Dedifferentiated amniotic fluid mesenchymal stem cell (primary cell): Measurements from ENCODE around the gene IGSF23.
"Not testable (repeated sequence)": the region's sequence is repeated elsewhere in the genome, so short reads cannot be mapped to it uniquely, and the experiment has no call there.

Experiments used
- DNase-seq: peaks from one replicate; pipeline ENCODE4 v3.0.0-alpha.2; 2016; ENCODE audit errors: extremely low spot score

The IGSF23 gene

DNA sequence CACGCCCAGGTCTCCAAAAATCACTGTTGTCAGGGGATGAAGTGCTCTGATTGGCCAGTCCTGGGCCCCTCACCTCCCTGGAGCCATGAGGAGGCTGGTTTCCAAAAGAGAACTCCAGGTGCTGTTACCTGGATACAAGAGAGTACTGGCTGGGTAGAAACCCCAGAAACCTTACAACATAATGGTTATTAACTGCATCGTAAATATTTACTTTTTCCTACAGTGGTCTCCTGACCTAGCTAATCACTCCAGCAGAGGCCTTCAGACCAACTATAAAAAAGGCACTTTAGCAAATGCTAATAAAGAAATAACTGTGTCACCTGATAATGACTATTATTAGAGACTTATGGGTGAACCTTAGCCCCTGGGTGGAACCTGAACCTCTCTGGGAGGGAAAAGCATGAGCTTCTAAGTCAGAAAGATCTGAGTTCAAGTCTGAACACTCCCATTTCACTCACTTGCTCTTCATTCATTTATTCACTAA is 1.5 kb upstream of the IGSF23 start:
- no peak for DNase-seq

DNA sequence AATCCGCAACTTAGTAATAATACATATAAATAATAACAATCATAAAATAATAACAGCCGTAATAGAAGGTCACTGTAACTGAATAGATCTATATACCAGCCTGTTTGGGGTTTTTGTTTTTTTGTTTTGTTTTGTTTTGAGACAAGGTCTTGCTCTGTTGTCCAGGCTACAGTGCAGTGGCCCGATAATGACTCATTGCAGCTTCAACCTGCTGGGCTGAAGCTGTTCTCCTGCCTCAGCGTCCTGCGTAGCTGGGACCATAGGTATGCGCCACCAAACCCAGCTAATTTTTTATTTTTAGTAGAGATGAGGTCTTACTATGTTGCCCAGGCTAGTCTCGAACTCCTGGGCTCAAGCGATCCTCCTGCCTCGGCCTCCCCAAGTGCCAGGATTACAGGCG is 950 bp downstream of the IGSF23 start:
- DNase-seq, result no peak

DNA sequence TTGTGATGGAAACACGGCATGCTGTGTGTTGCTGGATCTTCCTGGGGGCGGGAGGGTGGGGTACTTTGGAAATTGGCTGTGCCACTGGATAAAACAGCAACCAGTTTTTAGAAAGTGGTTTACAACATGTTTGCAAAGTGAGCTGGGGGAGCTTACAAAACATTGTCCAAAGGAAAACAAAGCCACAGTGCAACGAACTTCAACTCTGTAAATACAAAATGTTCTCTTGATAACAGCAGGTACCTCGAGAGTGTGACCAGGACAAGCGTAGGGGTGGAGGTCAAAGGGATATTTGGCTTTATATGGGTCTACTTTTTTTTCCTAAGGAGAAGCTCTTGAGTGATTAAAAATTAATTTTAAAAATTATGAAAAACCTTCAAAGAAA is 2.5 kb downstream of the IGSF23 start:
- no peak for DNase-seq

DNA sequence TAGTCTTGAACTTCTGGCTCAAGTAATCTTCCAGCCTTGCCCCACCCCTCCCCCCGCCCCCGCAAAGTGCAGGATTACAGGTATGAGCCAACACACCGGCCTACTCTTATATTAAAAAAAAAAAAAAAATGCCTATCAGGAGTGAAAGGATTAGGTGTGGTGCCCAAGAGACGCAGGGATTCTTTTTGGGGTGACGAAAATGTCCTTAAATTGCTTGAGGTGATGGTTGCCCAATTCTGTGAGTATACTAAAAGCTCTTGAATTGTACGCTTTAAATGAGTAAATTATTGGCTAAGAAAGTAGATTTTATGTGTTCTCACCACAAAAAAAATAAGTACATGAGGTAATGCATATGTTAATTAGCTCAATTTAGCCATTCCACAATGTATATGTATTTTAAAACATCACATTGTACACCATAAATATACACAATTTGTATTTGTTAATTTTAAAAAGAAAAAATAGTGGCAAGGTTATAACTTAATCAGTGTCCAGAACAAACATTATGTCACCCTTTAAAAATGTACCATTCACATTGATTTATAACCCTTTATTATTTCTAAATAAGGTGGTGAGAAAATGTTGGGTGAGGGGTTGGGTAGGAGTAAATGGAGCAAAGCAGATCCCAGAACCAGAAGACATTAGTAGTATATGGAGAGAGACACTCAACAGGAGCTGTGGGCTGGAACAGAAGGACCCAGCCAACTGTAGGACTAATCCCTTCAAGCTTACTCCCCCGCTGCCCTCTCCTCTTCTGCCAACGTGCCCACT is 3.9 kb downstream of the IGSF23 start:
- no peak for DNase-seq

DNA sequence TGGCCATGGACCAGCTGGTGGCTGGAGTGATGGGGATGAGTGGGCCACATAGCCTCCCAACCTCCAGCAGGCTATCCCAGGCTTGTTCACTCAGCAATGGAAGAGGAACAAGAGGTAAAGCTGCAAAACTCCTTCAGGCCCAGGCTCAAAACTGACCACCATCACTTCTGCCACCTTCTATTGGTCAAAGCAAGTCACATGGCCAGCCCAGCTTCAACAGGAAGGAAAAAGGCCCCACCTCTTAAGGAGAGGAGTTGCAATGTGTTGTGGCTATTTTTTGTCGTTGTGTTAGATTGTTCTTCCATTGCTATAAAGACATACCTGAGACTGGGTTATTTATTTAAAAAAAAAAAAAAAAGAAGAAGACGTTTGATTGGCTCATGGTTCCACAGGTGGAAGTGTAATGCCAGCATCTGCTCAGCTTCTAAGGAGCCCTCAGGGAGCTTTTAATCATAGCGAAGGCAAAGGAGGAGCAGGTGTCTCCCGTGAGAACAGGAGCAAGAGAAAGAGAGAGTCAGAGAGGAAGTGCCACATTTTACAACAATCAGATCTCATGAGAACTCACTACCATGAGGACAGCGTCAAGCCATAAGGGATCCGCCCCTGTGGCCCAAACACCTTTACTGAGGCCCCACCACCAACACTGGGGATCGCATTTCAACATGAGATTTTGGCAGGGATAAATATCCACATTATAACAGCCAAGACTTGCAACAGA is 5.4 kb downstream of the IGSF23 start:
- DNase-seq, result no peak

DNA sequence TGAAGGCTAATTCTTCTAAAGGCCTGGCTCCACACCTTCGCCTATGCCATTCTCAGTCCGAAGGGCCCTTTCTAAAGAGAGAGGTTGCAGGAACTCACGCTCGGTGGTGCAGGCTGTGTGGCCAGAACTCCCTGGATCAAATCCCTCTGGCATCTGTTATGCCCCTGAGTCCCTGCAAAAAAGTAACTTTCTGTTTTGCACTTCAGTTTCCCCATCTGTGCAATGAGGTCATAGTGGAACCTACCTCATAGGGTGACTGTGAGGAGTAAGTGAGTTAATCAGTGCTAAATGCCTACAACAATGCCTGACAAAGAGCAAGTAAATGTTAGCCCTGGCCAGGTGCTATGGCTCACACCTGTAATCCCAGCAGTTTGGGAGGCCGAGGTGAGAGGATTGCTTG is 7.3 kb downstream of the IGSF23 start:
- no peak for DNase-seq

DNA sequence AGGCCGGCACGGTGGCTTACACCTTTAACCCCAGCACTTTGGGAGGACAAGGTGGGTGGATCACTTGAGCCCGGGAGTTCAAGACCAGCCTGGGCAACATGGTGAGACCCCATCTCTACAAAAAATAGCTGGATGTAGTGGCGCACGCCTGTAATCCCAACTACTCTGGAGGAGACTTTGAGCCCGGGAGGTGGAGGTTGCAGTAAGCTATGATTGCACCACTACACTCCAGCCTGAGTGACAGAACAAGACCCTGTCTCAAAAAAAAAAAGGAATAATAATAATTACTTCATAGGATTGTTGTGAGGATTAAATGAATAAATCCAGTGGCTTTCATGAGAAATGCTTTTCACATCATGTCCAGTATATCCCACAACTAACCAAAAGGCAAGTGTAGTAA is 8.0 kb downstream of the IGSF23 start:
- DNase-seq, result no peak

DNA sequence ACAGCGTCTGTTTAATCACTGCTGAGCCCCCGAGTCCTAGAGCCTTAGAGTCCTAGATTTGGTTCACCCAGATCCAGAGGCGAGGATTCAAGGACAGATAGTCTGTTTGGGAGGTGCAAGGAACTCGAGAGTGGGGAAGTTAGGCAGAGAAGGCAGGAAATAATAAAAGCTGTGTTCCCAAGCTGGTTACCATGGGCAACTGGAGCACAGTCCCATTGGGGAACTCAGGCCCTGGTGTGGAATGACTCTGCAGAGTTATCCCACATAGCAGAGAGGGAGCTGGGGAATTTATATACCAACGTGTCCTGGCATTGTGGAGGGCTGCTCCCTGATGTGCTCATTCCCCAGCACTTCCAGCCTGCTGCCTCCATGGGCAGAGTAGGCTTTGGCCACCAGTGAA is 9.7 kb downstream of the IGSF23 start:
- DNase-seq, result no peak

DNA sequence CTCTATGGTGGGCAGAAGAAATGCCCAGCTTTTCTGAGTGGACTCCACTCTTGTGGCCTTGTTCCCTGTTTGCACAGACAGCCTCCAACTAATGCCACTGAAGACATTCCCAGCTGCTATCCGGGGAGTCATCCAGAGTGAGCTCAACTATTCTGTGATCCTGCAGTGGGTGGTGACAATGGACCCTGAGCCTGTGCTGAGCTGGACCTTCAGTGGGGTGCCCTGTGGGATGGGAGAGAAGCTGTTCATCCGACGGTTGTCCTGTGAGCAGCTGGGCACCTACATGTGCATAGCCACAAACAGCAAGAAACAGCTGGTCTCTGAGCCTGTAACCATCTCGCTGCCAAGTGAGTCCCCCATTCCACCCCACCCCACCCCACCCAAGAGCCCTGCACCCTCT is 10.3 kb downstream of the IGSF23 start:
- DNase-seq, result no peak

DNA sequence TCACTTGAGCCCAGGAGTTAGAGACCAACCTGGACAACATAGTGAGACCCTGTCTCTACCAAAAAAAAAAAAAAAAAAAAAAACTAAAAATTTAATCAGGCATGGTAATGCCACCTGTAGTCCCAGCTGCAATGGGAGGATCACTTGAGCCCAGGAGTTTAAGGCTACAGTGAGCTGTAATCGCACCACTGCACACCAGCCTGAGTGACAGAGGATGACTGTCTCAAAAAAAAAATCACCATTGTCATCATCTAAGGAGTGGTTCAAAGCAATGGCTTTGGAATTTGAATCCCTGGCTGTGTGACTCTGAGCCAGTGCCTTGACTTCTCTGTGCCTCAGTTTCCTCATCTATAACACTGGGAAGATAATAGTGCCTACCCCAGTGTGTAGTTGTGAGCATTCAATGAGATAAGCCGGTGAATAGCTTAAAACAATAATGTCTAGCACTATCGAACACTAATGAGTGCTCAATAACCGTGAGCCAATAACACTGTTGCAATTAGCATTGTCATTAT is 11.5 kb downstream of the IGSF23 start:
- DNase-seq, result no peak

DNA sequence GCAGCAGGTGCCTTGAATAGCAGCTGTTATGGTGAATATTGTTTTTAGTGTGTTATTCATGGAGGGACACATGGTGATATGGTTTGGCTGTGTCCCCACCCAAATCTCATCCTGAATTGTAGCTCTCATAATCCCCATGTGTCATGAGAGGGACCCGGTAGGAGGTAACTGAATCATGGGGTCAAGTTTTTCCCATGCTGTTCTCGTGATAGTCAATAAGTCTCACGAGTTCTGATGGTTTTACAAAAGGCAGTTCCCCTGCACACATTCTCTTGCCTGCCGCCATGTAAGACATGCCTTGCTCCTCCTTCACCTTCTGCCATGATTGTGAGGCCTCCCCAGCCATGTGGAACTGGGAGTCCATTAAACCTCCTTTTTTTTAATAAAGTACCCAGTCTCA is 12.3 kb downstream of the IGSF23 start:
- not testable (repeated sequence) for DNase-seq

DNA sequence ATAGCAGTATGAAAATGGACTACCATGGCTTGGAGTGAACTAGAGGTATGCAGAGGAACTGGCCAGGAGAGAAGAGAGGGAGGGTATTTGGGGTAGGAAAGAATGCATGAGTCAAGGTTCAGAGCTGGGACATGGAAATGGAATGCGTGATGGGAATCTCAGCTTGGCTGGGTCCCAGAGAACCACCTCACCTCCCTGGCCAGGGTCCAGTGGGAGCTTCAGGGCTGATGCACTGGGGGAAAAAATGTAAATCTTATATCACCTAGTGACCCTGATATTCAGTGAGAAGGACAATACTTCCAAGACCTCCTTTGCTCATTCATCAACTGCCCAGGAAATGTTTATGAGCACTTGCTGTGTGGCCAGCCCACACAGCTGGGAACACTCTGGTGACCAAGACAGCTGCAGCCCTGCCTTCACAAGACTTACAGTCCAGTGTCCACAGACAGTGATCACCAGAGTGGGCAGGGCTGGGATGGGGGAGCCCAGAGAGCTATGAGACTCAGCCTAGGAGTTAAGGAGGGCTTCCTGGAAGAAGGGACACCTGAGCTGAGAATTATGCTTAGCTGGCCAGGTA is 12.8 kb downstream of the IGSF23 start:
- DNase-seq, result peak; percentile 52

DNA sequence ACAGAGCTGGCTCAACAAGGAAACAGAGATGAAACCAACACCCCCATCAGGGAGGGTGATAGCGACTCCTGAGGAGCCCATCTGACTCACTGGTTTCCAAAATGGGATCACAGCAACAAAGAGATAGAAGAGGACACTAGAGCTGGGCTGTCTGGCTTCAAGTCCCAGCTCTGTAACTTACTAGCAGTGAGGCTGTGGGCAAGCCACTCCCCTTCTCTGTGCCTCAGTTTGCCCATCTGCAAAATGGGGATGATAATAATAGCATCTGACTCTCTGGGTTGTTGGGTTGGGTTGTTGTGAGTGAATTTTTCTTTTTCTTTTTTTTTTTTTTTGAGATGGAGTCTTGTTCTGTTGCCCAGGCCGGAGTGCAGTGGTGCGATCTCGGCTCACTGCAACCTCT is 14.3 kb downstream of the IGSF23 start:
- no peak for DNase-seq

DNA sequence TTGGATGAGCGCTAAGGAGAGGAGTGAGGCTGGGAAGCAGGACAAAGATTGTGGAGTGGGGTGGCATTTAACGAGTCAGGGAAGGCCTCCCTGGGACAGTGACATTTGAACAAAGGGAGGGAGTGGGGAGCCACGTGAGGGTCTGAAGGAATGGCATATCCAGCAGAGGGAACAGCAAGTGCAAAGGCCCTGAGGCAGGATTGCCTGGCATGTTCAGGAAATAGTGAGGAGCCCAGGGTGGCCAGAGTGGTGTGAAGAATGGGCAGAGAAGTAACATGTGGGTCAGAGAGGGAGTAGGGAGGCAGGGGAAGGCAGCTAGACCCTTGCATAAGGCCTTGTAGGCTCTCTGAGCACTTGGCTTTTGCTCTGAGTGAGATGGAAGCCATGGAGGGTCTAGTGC is 15.4 kb downstream of the IGSF23 start:
- no peak for DNase-seq

DNA sequence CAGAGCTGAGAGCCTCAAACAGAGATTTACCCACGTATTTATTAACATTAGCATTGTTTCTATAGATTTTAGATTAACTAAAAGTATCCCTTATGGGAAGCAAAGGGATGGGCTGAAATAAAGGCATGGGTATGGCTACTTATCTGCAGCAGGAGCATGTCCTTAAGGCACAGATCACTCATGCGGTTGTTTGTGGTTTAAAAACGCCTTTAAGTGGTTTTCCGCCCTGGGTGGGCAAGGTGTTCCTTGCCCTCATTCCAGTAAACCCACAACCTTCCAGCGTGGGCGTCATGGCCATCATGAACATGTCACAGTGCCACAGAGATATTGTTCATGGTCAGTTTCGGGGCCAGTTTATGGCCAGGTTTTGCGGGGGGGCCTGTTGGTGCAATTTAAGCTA is 18.2 kb downstream of the IGSF23 start:
- not testable (repeated sequence) for DNase-seq

DNA sequence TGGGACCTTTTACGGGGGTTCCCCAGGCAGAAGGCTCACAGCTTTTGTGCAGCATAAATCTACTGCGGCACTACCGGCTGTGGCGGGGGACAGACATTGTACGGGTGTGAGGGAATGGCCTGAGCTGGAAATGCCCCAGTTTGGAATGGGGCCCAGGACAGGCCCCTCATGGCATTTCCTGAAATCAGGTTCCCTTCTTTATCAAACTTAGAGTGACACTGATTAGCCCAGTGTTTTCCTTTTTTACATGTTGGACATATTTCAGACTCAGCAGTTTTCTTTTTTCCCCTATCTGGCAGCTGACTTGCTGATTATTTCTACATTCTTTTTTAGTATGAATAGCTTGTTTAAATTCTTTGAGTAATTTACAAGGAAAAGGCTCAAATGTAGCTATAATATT is 20.7 kb downstream of the IGSF23 start:
- DNase-seq, result not testable (repeated sequence)

DNA sequence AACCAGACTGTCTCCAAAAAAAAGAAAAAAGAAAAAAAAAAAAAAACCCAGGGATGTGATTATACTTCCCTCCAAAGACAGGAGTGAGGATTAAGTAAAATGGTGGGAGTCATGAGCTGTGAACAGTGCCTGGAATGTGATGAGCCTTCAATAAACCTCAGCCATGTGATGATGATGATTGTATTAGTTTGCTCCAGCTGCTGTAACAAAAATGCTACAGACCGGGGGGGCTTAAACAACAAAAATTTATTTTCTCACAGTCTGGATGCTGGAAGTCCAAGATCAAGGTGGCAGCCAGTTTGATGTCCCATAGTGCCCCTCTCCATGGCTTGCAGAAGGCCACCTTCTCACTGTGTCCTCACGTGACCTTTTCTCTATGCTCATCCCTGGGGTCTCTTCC is 21.4 kb downstream of the IGSF23 start:
- no peak for DNase-seq

DNA sequence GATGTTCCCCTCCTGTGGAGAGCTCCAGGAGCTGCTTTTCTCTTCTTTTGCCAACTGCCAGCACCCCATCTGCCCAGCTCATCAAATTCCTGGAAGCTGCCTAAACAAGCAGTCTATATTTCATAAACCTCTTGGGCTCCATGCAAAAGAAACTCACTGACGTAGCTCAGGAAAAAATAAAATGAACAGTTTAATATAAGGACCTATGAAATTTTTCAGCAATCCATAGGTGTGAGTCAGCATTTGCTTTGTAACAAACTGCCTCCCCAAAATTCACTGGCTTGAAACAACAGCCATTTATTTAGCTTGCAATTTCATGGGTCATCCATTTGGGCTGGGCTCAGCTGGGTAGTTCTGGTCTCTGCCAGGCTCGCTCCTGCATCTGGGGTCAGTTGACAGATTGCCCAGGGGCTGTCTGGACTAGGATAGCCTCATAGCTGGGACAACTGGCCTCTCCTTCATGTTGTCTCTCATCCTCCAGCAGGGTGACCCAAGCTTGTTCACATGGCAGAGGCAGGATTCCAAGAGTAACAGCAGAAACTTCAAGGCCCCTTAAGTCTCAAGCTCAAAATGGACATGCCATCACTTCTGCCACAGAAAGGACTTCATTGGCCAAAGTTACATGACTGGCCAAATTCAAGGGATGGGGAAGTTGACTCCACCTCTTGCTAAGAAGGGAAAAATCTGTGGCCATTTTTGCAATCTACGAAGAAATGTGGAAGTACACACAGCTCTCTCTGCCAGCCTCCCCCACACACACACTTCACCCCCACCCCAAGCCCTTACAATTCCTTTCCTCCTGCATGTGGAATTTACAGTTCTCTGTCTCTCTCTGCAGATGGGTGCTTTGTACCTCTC is 22.4 kb downstream of the IGSF23 start:
- peak; percentile 80 for DNase-seq

DNA sequence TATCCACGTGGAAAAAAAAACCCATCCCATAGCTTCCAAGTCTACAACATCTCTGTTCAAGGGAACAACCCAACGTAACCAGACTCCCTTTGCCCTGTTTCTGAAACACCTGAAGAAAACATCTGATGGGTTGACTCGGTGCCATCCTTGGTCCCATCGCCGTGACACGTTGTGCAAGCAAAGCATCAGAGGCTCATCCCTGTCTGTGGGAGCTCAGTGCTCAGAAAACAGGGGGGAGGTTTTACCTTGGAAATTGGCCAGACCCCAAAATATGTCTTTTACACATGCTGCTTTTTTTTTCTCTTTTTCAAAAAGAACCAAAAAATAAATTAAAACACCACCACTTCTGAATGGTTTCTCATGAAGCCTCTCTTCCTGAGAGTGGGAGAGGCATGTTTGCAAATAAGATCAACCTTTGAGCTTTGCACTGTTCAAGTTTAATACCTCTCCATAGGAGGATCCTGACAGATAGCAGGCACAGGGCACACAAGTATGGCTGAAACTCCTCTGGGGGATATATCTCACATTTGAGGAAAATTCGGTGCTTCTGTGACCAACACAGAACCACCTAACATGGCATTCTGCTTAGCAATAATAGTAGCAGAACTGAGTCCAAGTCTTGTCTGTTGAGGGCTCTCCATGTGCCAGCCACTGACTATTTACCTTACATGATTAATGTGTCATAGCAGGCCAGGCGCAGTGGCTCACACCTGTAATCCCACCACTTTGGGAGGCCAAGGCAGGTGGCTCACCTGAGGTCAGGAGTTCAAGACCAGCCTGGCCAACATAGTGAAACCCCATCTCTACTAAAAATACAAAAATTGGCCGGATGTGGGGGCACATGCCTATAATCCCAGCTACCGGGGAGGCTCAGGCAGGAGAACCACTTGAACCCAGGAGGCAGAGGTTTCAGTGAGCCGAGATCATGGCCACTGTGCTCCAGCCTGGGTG is 23.4 kb downstream of the IGSF23 start:
- no peak for DNase-seq

DNA sequence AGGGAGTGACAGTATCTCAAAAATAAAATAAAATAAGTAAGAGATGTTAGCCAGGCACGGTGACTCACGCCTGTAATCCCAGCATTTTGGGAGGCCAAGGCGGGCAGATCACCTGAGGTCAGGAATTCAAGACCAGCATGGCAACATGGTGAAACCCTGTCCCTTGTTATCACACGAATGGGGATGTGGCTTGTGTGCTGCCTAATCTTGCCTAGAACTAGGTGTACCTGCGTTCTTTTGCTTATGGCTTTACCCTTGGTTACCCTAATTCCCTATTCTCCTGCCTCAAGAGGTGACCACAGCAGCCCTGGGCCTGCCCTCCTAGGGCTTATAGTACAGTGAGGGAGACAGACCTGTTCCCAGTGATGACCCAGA is 24.0 kb downstream of the IGSF23 start:
- DNase-seq, result no peak

DNA sequence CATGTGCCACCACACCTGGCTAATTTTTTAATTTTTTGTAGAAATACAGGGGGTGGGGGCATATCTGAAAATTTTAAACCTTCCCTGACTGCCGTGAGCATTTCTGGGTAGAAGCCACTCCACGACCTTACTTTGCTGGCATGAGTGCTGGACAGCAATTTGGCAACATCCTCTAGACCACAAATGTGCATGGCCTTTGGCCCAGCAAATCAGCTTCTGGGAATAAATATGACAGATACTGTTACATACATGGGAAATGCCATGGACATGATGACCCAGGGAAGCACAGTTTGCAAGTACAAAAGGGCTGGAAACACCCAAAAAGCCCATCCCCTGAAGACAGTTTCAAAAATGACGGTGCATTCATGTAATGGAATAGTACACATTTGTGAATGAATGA is 27.2 kb downstream of the IGSF23 start:
- DNase-seq, result peak; percentile 26
